ENCODE results near the gene MARK2. TPM values are rescaled to one million over a fixed set of nuclear protein-coding genes. Genes with fewer than 3 reads are reported as not detected.

The MARK2 gene
- total RNA-seq, 2 experiments from 2014 or later = 48.7 to 54.2 TPM

GRCh38 chr11:63937713-63938478, 99.0 kb downstream of the MARK2 start:
- CTCF ChIA-PET = interaction anchor here (1.9 to 3.8 kb wide), 2 partner anchors 99 to 101 kb away, joined by 4 to 22 read pairs; partner anchors contain the start of gene MARK2
- Mint-ChIP-seq H3K27ac (peak overlapping the region; percentile 44), H3K4me1 (peaks cover 27% of the 10 kb centered on the region), H3K4me3 (peak overlapping the region; percentile 81), H3K27me3 (no peaks in the 10 kb centered on the region), H3K36me3 (ENCODE audit: low read depth) (no peaks in the 10 kb centered on the region), H3K9me3 (no peaks in the 10 kb centered on the region)
- POLR2A ChIA-PET = interaction anchor here (0.9 to 1.6 kb wide), 5 partner anchors 15 to 100 kb away, joined by 3 to 6 read pairs (median 3); partner anchors contain the start of gene MARK2
- peak; percentile 30 for DNase-seq

- H3K36me3 Mint-ChIP-seq (ENCODE audit: low read depth) = no peaks in the 10 kb centered on the region
- CTCF ChIA-PET = interaction anchor here (1.9 to 3.8 kb wide), 2 partner anchors 100 to 102 kb away, joined by 4 to 22 read pairs; partner anchors contain the start of gene MARK2
- no peaks in the 10 kb centered on the region for H3K27me3 Mint-ChIP-seq
- H3K27ac Mint-ChIP-seq = peak within 1 kb of the TSS; percentile 64
- DNase-seq = peak; percentile 94
- peaks cover 32% of the 10 kb centered on the region for H3K4me1 Mint-ChIP-seq
- POLR2A ChIA-PET = interaction anchor here (0.7 to 1.6 kb wide), 7 partner anchors 16 to 101 kb away, joined by 3 to 6 read pairs (median 3); partner anchors contain the start of genes COX8A and MARK2
- no peaks in the 10 kb centered on the region for H3K9me3 Mint-ChIP-seq
- peak within 1 kb of the TSS; percentile 81 for H3K4me3 Mint-ChIP-seq
Measured at GRCh38 chr11:63938479-63939396, 99.8 kb downstream of the MARK2 start, which contains the start of gene NAA40. Gene NAA40 (plus strand): TSS chr11:63939002. CDS start chr11:63939097, 95 bp downstream.

- DNase-seq = no peak
Measured at GRCh38 chr11:63939397-63939891, 100.5 kb downstream of the MARK2 start.

GRCh38 chr11:63940786-63941185, 101.9 kb downstream of the MARK2 start:
- Mint-ChIP-seq H3K27me3 (no peaks in the 10 kb centered on the region), H3K4me3 (peak overlapping the region; percentile 81), H3K9me3 (no peaks in the 10 kb centered on the region), H3K36me3 (ENCODE audit: low read depth) (peaks cover 3% of the 10 kb centered on the region), H3K27ac (no peak overlapping the region), H3K4me1 (peaks cover 34% of the 10 kb centered on the region)
- DNase-seq = no peak
- ChIA-PET POLR2A (no interaction called here), CTCF (no interaction called here)

More at GRCh38 chr11:63939397-63939891, 100.5 kb downstream of the MARK2 start:
- H3K27ac Mint-ChIP-seq = peak overlapping the region; percentile 64
- H3K4me1 Mint-ChIP-seq = peaks cover 34% of the 10 kb centered on the region
- no peaks in the 10 kb centered on the region for H3K9me3 Mint-ChIP-seq
- peaks cover 3% of the 10 kb centered on the region for H3K36me3 Mint-ChIP-seq (ENCODE audit: low read depth)
- no peaks in the 10 kb centered on the region for H3K27me3 Mint-ChIP-seq
- CTCF ChIA-PET = interaction anchor here (3.8 kb wide), 1 partner anchor 103 kb away, joined by 22 read pairs; no protein-coding TSS in a partner anchor
- POLR2A ChIA-PET = interaction anchor here (0.7 to 1.6 kb wide), 5 partner anchors 17 to 102 kb away, joined by 3 to 6 read pairs (median 3); partner anchors contain the start of genes COX8A and MARK2
- peak overlapping the region; percentile 81 for H3K4me3 Mint-ChIP-seq

GRCh38 chr11:63941901-63942300, 103.0 kb downstream of the MARK2 start:
- Mint-ChIP-seq H3K27me3 (no peaks in the 10 kb centered on the region), H3K4me1 (peaks cover 36% of the 10 kb centered on the region), H3K9me3 (no peaks in the 10 kb centered on the region), H3K27ac (no peak overlapping the region), H3K36me3 (ENCODE audit: low read depth) (peaks cover 7% of the 10 kb centered on the region), H3K4me3 (no peak overlapping the region)
- POLR2A ChIA-PET = interaction anchor here (1.1 kb wide), 1 partner anchor 32 kb away, joined by 4 read pairs; the partner anchor contains the start of gene COX8A
- CTCF ChIA-PET = interaction anchor here (5.4 kb wide), 1 partner anchor 106 kb away, joined by 172 read pairs; the partner anchor contains the start of gene MARK2
- no peak for DNase-seq

GRCh38 chr11:63942803-63943202, 103.9 kb downstream of the MARK2 start:
- H3K4me3 Mint-ChIP-seq = no peak overlapping the region
- H3K9me3 Mint-ChIP-seq = no peaks in the 10 kb centered on the region
- DNase-seq = no peak
- peaks cover 9% of the 10 kb centered on the region for H3K36me3 Mint-ChIP-seq (ENCODE audit: low read depth)
- peaks cover 31% of the 10 kb centered on the region for H3K4me1 Mint-ChIP-seq
- ChIA-PET POLR2A (interaction anchor here (0.9 to 1.1 kb wide), 2 partner anchors 10 to 32 kb away, joined by 3 to 4 read pairs; partner anchors contain the start of gene COX8A), CTCF (interaction anchor here (1.0 to 5.4 kb wide), 4 partner anchors 8 to 107 kb away, joined by 3 to 172 read pairs (median 4); partner anchors contain the start of gene MARK2)
- no peaks in the 10 kb centered on the region for H3K27me3 Mint-ChIP-seq
- H3K27ac Mint-ChIP-seq = no peak overlapping the region

- no peaks in the 10 kb centered on the region for H3K9me3 Mint-ChIP-seq
- no peak for DNase-seq
- ChIA-PET POLR2A (interaction anchor here (1.2 to 2.7 kb wide), 3 partner anchors 17 to 221 kb away, joined by 3 to 31 read pairs (median 10); partner anchors contain the start of genes MACROD1 and MARK2), CTCF (interaction anchor here (0.6 to 5.4 kb wide), 15 partner anchors 10 to 426 kb away, joined by 3 to 172 read pairs (median 5); partner anchors contain the start of genes COX8A, MARK2 and ZFTA)
- H3K27me3 Mint-ChIP-seq = no peaks in the 10 kb centered on the region
- peaks cover 19% of the 10 kb centered on the region for H3K4me1 Mint-ChIP-seq
- no peak overlapping the region for H3K4me3 Mint-ChIP-seq
- no peak overlapping the region for H3K27ac Mint-ChIP-seq
- H3K36me3 Mint-ChIP-seq (ENCODE audit: low read depth) = peaks cover 13% of the 10 kb centered on the region
Measured at GRCh38 chr11:63944987-63945386, 106.1 kb downstream of the MARK2 start.

- Mint-ChIP-seq H3K27ac (no peak overlapping the region), H3K36me3 (ENCODE audit: low read depth) (peaks cover 13% of the 10 kb centered on the region), H3K4me3 (no peak overlapping the region), H3K4me1 (peaks cover 15% of the 10 kb centered on the region), H3K27me3 (no peaks in the 10 kb centered on the region), H3K9me3 (no peaks in the 10 kb centered on the region)
- CTCF ChIA-PET = interaction anchor here (0.6 to 5.4 kb wide), 24 partner anchors 8 to 1032 kb away, joined by 3 to 172 read pairs (median 4); partner anchors contain the start of genes COX8A, MARK2 and ZFTA
- peak; percentile 59 for DNase-seq
- POLR2A ChIA-PET = interaction anchor here (1.2 to 2.7 kb wide), 3 partner anchors 17 to 221 kb away, joined by 3 to 31 read pairs (median 10); partner anchors contain the start of genes MACROD1 and MARK2
Measured at GRCh38 chr11:63945477-63946163, 106.7 kb downstream of the MARK2 start.

- POLR2A ChIA-PET = interaction anchor here (0.8 to 1.6 kb wide), 4 partner anchors 9 to 27 kb away, joined by 3 to 8 read pairs (median 3); no protein-coding TSS in a partner anchor
Measured at GRCh38 chr11:63951779-63952536, 113.0 kb downstream of the MARK2 start.

GRCh38 chr11:63952570-63952969, 113.7 kb downstream of the MARK2 start:
- DNase-seq = no peak
- CTCF ChIA-PET = interaction anchor here (0.7 to 6.1 kb wide), 4 partner anchors 9 to 119 kb away, joined by 3 to 59 read pairs (median 3); partner anchors contain the start of genes MARK2 and RCOR2
- Mint-ChIP-seq H3K27me3 (no peaks in the 10 kb centered on the region), H3K27ac (peak overlapping the region; percentile 73), H3K9me3 (no peaks in the 10 kb centered on the region), H3K4me1 (peaks cover 26% of the 10 kb centered on the region), H3K36me3 (ENCODE audit: low read depth) (peaks cover 48% of the 10 kb centered on the region), H3K4me3 (no peak overlapping the region)
- POLR2A ChIA-PET = interaction anchor here (0.8 to 1.6 kb wide), 4 partner anchors 9 to 26 kb away, joined by 3 to 8 read pairs (median 3); no protein-coding TSS in a partner anchor

More at GRCh38 chr11:63951779-63952536, 113.0 kb downstream of the MARK2 start:
- Mint-ChIP-seq H3K36me3 (ENCODE audit: low read depth) (peaks cover 48% of the 10 kb centered on the region), H3K27ac (peak overlapping the region; percentile 73), H3K9me3 (no peaks in the 10 kb centered on the region), H3K4me3 (peak overlapping the region; percentile 14), H3K27me3 (no peaks in the 10 kb centered on the region), H3K4me1 (peaks cover 25% of the 10 kb centered on the region)
- CTCF ChIA-PET = interaction anchor here (0.6 to 6.1 kb wide), 7 partner anchors 9 to 119 kb away, joined by 3 to 59 read pairs (median 3); partner anchors contain the start of genes MARK2 and RCOR2
- peak; percentile 72 for DNase-seq
